ENCODE measurements around the gene AEBP2. TPM values are rescaled to one million over a fixed set of nuclear protein-coding genes. Genes with fewer than 3 reads are reported as not detected.
"Not testable (repeated sequence)": the region's sequence is repeated elsewhere in the genome, so short reads cannot be mapped to it uniquely, and the experiment has no call there.

AEBP2 gene
- total and polyA plus RNA-seq, 8 donors: 9.0 to 18.6 (median 13.2) TPM

DNA sequence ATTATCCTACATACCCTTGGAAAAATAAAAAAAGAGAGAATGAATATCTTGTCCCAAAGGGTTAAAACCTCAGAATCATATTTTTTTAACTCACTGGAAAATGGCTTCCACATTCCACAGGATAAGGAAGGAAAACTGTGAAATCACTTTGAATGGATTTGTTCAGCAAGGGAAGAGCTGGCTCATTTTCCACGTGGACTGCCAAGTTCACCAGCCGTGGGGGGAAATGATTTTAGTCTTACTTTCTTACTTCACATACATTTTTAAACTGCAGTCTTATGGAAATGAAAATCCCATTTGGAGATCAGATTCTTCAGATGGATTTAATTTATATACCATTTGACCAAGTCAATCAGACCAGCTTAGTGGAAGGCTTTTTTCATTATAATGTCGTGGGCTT is 29.9 kb upstream of the AEBP2 start:
- FAIRE-seq (no peak), ATAC-seq (no peak), DNase-seq (no peak)
- Histone ChIP-seq H3K27ac (no peak overlapping the region), H3K4me1 (no peaks in the 10 kb centered on the region), H3K36me3 (no peaks in the 10 kb centered on the region), H3K9me3 (no peaks in the 10 kb centered on the region), H3K27me3 (no peaks in the 10 kb centered on the region), H3K4me3 (no peak overlapping the region)
- WGBS, 2 donors: 16 to 17% methylated on average over 3 of the region's 3 CpGs
- intact Hi-C loops (cut with DNase I): no loop called here
- TF ChIP-seq, protein P1, sequence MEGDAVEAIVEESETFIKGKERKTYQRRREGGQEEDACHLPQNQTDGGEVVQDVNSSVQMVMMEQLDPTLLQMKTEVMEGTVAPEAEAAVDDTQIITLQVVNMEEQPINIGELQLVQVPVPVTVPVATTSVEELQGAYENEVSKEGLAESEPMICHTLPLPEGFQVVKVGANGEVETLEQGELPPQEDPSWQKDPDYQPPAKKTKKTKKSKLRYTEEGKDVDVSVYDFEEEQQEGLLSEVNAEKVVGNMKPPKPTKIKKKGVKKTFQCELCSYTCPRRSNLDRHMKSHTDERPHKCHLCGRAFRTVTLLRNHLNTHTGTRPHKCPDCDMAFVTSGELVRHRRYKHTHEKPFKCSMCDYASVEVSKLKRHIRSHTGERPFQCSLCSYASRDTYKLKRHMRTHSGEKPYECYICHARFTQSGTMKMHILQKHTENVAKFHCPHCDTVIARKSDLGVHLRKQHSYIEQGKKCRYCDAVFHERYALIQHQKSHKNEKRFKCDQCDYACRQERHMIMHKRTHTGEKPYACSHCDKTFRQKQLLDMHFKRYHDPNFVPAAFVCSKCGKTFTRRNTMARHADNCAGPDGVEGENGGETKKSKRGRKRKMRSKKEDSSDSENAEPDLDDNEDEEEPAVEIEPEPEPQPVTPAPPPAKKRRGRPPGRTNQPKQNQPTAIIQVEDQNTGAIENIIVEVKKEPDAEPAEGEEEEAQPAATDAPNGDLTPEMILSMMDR (IDR thresholded peaks at IDR 0.05): no peak

DNA sequence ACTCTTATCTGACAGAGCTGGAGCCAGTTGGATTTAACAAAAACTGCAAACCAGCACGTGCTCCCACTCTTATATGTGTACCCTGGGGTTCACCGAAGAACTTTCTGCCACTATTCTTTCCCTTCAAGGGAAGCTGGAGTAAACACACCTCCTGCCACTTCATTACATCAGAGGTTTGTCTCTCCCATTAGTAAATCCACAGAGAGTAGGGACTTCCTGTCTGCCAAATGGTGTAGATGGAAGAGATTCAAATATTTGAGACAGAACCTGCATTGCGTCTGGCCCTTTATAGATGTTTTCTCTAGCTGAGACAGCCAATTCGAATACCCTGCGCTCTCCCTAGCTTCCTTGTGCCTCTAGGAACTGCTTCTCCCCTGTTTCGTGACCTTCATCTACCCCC is 29.1 kb upstream of the AEBP2 start:
- H3K4me1 ChIP-seq: no peaks in the 10 kb centered on the region
- intact Hi-C loops (cut with DNase I): no loop called here
- FAIRE-seq (no peak), DNase-seq (no peak), ATAC-seq (peak in 2 of 4 donors; percentile 54)
- WGBS, 2 donors: 54 to 60% methylated on average over 6 of the region's 6 CpGs
- H3K4me3 ChIP-seq: no peak overlapping the region
- TF ChIP-seq, protein P1 (IDR thresholded peaks at IDR 0.05): no peak
- no peaks in the 10 kb centered on the region for H3K27me3 ChIP-seq
- no peak overlapping the region for H3K27ac ChIP-seq
- H3K9me3 ChIP-seq: no peaks in the 10 kb centered on the region
- no peaks in the 10 kb centered on the region for H3K36me3 ChIP-seq

DNA sequence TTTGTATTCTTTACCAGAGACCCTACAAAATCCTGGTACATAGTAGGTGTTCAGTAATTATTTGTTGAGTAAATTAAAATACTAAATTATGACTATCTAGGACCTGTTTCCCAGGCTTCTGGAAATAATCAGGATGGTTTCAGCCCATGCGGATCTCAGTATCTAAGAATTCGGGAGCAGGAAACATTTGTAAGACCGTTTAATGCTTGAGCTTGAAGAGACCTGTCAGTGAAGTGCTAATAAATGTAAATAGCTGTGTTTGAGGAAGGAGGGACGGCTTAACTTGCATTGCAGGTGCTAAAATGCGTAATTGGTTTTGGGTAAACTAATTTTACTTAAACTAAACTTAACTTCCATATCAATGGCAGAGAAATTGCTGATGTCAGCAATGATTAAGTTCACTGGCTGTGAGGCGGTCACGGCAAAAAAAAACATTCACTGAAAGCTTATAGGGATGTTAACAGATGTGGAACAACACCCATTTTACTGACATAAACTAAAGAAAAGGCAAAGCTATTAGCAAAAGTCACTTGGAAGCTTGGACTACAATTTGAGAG is 28.6 kb upstream of the AEBP2 start:
- no peak for FAIRE-seq
- intact Hi-C loops (cut with DNase I): no loop called here
- H3K4me3 ChIP-seq: no peak overlapping the region
- no peaks in the 10 kb centered on the region for H3K9me3 ChIP-seq
- H3K4me1 ChIP-seq: no peaks in the 10 kb centered on the region
- TF ChIP-seq, protein P1 (IDR thresholded peaks at IDR 0.05): no peak
- 35 to 44% methylated on average over 7 of the region's 7 CpGs for WGBS, 2 donors
- no peaks in the 10 kb centered on the region for H3K36me3 ChIP-seq
- no peak overlapping the region for H3K27ac ChIP-seq
- DNase-seq: no peak
- ATAC-seq: no peak
- no peaks in the 10 kb centered on the region for H3K27me3 ChIP-seq

DNA sequence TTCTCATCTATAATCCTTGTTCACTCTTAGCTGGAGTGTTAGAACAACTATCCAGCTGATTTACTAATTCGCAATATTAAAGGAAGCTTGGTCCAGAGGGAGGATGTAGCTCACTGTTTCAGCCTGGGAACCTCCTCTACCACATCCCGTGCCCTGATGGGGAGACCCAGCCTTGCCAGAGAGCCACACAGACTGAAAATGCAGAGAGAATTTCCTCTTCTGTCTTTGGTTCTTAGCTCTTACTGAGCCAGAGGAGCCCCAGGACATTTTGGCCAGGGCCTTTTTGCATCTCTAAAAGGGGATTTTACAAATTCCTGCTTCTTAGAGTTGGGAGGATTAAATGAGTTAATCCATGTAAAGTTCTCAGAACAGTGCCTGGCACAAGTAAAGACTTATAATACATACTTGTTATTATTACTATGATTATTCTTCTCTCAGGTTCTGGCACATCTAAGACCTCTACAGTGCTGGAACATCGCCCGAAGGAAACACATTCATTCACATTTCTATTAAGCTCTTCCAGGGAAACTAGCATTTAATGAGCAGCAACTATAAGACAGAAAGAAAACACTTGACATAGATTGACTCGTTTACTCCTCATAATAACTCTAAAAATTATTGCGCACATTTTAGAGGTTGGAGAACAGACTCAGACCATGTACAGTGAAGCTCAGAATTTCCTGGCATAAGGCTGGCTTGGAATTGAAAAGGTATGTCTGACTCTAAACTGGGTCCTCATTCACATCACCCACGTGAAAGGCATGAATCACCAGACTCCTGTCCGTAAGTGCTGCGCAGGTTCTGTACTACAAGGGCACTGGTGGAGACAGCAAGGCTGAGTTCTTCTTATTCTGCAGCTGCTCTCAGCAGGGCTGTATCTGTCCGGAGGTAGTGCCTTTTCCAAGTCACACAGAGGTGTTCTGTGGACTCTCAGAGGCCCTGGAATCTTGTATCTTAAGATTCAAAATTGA is 27.8 kb upstream of the AEBP2 start:
- no peak overlapping the region for H3K27ac ChIP-seq
- no peaks in the 10 kb centered on the region for H3K36me3 ChIP-seq
- H3K4me3 ChIP-seq: no peak overlapping the region
- DNase-seq: no peak
- no peak for ATAC-seq
- FAIRE-seq: no peak
- H3K4me1 ChIP-seq: no peaks in the 10 kb centered on the region
- H3K27me3 ChIP-seq: no peaks in the 10 kb centered on the region
- TF ChIP-seq, protein P1 (IDR thresholded peaks at IDR 0.05): no peak
- H3K9me3 ChIP-seq: no peaks in the 10 kb centered on the region
- intact Hi-C loops (cut with DNase I): no loop called here
- 80 to 84% methylated on average over 10 of the region's 10 CpGs for WGBS, 2 donors

DNA sequence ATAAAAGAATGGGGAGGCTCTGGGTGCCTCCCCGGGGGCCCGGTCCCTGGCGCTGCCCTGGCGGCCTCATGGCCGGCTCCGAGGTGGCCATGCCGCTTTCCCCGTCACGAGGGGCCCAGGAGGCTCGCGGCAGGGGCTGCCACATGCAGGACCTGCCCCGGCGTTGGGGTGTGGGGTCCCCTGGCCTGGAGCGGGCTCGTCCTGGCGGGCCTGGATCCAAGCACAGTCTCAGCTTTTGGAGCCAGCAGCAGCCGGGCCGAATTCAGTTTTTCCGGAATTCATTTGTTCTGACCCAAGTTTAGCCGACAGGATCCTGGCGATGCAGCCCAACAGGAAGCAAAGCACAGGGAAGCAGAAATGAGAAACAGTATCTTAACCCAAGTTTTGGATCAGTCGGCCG is 26.4 kb upstream of the AEBP2 start:
- TF ChIP-seq, protein P1 (IDR thresholded peaks at IDR 0.05): no peak
- H3K36me3 ChIP-seq: no peaks in the 10 kb centered on the region
- DNase-seq (no peak), FAIRE-seq (no peak), ATAC-seq (no peak)
- H3K27ac ChIP-seq: no peak overlapping the region
- intact Hi-C loops (cut with DNase I): no loop called here
- H3K4me1 ChIP-seq: no peaks in the 10 kb centered on the region
- no peaks in the 10 kb centered on the region for H3K9me3 ChIP-seq
- 85 to 87% methylated on average over 21 to 23 of the region's 23 CpGs for WGBS, 2 donors
- no peaks in the 10 kb centered on the region for H3K27me3 ChIP-seq
- no peak overlapping the region for H3K4me3 ChIP-seq

DNA sequence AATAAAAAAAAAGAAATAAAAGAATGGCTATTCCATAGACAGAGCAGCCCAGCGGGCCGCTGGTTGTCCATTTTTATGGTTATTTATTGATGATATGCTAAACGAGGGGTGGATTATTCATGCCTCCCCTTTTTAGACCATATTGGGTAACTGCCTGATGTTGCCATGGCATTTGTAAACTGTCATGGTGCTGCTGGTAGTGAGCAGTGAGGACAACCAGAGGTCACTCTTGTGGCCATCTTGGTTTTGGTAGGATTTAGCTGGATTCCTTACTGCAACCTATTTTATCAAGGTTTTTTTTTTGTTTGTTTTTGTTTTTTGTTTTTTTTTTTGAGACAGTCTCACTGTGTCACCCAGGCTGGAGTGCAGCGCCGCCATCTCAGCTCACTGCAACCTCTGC is 25.7 kb upstream of the AEBP2 start:
- ATAC-seq; FAIRE-seq; H3K27ac ChIP-seq; H3K36me3 ChIP-seq; H3K27me3 ChIP-seq; H3K4me1 ChIP-seq; H3K9me3 ChIP-seq; intact Hi-C loops (cut with DNase I); H3K4me3 ChIP-seq; DNase-seq: not testable (repeated sequence)
- 88 to 91% methylated on average over 5 of the region's 5 CpGs for WGBS, 2 donors

Data from pancreas (tissue), 10 donors.